ENCODE measurements around the gene FOSB. TPM values are rescaled to one million over a fixed set of nuclear protein-coding genes. Genes with fewer than 3 reads are reported as not detected.

FOSB gene
- total RNA-seq, 1 donor, result 0.81 TPM

- no peak for TF ChIP-seq CTCF (IDR thresholded peaks at IDR 0.05; ENCODE audit: insufficient read depth, low read length)
- H3K4me3 ChIP-seq (ENCODE audit: low read depth, low read length), result no peak overlapping the region
- no peak for DNase-seq (ENCODE audit: low read depth)
These were observed 31.7 kb downstream of the FOSB start for GRCh38 chr19:45499196-45500180.

- TF ChIP-seq CTCF (IDR thresholded peaks at IDR 0.05; ENCODE audit: insufficient read depth, low read length), result no peak
These were observed 33.3 kb downstream of the FOSB start for GRCh38 chr19:45500918-45501729.

GRCh38 chr19:45501730-45502014 is 33.9 kb downstream of the FOSB start:
- no peak for DNase-seq (ENCODE audit: low read depth)
- no peak for TF ChIP-seq CTCF (IDR thresholded peaks at IDR 0.05; ENCODE audit: insufficient read depth, low read length)
- no peak overlapping the region for H3K4me3 ChIP-seq (ENCODE audit: low read depth, low read length)

More at GRCh38 chr19:45500918-45501729, 33.3 kb downstream of the FOSB start:
- no peak for DNase-seq (ENCODE audit: low read depth)
- H3K4me3 ChIP-seq (ENCODE audit: low read depth, low read length), result no peak overlapping the region

GRCh38 chr19:45502111-45502510 is 34.3 kb downstream of the FOSB start:
- no peak overlapping the region for H3K4me3 ChIP-seq (ENCODE audit: low read depth, low read length)
- no peak for TF ChIP-seq CTCF (IDR thresholded peaks at IDR 0.05; ENCODE audit: insufficient read depth, low read length)
- DNase-seq (ENCODE audit: low read depth), result no peak

GRCh38 chr19:45503909-45504308 is 36.1 kb downstream of the FOSB start:
- TF ChIP-seq CTCF (IDR thresholded peaks at IDR 0.05; ENCODE audit: insufficient read depth, low read length), result no peak

GRCh38 chr19:45505151-45505995 is 37.6 kb downstream of the FOSB start:
- no peak overlapping the region for H3K4me3 ChIP-seq (ENCODE audit: low read depth, low read length)
- DNase-seq (ENCODE audit: low read depth), result peak; percentile 56
- TF ChIP-seq CTCF (IDR thresholded peaks at IDR 0.05; ENCODE audit: insufficient read depth, low read length), result no peak

More at GRCh38 chr19:45503909-45504308, 36.1 kb downstream of the FOSB start:
- no peak for DNase-seq (ENCODE audit: low read depth)
- H3K4me3 ChIP-seq (ENCODE audit: low read depth, low read length), result no peak overlapping the region
